ENCODE results near the gene HMOX2.

Gene HMOX2

GRCh38 chr16:4500272-4500671, 24.1 kb downstream of the HMOX2 start:
- no peak for DNase-seq (ENCODE audit: low read depth in 2 of 2)

GRCh38 chr16:4501071-4501478, 24.9 kb downstream of the HMOX2 start:
- DNase-seq (ENCODE audit: low read depth in 2 of 2) = no peak

- peak; percentile 56 to 57 for DNase-seq (ENCODE audit: low read depth in 2 of 2)
These were observed 29.4 kb downstream of the HMOX2 start for GRCh38 chr16:4505356-4506147.

- no peak for DNase-seq (ENCODE audit: low read depth in 2 of 2)
These were observed 30.3 kb downstream of the HMOX2 start for GRCh38 chr16:4506450-4506849.

DNA sequence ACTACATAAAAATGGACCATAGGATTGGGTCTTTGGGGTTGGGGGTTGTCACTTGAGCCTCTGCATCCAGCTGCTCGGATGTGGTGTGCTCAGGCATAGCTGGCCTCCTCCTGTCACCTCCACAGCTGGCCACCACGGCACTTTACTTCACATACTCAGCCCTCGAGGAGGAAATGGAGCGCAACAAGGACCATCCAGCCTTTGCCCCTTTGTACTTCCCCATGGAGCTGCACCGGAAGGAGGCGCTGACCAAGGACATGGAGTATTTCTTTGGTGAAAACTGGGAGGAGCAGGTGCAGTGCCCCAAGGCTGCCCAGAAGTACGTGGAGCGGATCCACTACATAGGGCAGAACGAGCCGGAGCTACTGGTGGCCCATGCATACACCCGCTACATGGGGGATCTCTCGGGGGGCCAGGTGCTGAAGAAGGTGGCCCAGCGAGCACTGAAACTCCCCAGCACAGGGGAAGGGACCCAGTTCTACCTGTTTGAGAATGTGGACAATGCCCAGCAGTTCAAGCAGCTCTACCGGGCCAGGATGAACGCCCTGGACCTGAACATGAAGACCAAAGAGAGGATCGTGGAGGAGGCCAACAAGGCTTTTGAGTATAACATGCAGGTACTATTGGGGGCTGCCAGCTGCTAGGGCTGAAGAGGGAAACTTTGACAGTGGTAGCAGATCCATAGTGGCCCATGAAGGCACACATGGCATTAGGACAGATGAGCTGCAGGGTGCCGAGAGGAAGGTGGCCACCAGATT, 31.6 kb downstream of the HMOX2 start:
- DNase-seq (ENCODE audit: low read depth in 2 of 2) = no peak

DNA sequence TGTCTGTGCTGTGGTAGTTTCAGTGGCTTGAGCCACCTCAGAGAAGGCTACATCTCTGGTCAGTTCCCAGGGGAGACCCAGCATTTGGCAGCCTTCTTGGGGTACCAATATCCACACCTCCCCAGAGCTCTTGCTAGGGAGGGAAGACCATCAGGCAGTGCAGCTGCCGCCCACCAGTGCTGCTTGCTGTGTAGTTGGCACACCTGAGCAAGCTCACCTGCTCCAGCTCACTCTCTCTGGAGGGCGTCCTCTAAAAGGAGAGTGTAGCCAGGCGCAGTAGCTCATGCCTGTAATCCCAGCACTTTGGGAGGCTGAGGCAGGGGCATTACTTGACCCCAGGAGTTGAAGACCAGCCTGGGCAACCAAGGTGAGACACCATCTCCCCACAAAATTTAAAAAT, 32.6 kb downstream of the HMOX2 start:
- DNase-seq (ENCODE audit: low read depth in 2 of 2) = no peak

DNA sequence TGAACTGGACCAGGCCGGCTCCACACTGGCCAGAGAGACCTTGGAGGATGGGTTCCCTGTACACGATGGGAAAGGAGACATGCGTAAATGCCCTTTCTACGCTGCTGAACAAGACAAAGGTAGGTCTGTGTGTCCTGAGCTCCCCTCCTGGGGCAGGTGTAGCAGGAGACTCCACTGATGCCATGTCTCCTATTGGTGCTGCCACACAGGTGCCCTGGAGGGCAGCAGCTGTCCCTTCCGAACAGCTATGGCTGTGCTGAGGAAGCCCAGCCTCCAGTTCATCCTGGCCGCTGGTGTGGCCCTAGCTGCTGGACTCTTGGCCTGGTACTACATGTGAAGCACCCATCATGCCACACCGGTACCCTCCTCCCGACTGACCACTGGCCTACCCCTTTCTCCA, 33.2 kb downstream of the HMOX2 start:
- no peak for DNase-seq (ENCODE audit: low read depth in 2 of 2)

DNA sequence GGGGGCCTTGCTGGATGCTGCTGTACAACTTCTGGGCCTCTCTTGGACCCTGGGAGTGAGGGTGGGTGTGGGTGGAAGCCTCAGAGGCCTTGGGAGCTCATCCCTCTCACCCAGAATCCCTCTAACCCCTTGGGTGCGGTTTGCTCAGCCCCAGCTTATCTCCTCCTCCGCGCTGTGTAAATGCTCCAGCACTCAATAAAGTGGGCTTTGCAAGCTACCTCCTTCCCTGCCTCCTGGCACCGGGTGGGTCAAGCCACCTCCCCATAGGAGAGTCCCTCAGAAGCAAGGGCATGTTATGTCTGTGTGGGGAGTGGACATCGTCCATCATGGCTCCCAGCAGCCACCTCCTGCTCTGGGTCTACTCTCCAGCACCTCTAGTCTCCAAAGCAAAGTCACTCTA, 33.9 kb downstream of the HMOX2 start:
- DNase-seq (ENCODE audit: low read depth in 2 of 2) = no peak

GRCh38 chr16:4510747-4511426, 34.7 kb downstream of the HMOX2 start:
- DNase-seq (ENCODE audit: low read depth in 2 of 2) = no peak

DNA sequence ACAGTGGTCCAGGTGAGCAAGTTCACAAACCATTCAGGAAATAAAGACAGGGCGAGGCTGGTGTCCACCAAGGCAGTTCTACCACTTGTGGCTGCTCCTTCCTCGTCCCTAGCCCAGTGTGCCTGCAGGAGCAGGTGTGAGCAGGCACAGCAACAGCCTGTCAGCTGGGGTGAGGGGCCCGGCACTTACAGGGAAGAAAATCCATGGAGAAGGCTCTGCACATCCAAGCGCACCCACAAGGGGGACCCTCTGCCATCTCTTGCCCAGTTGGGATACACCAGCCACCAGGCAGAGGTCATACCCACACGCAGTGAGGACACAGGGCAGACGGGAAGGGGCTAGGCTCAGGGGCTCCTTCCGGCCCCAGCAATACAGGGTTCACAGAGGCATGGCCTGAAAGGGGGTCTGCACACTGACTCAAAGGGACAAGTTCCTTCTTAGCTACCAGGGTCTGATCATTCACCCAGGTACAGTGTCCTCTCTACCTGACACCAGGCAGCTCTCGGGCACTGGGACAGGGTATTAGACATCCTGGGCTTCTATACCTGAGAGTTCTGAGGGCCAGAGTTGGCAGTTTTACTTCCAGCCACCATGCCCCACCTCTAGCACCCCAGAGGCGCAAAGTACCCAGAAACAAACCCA, 35.4 kb downstream of the HMOX2 start:
- DNase-seq (ENCODE audit: low read depth in 2 of 2) = no peak

GRCh38 chr16:4512473-4512872, 36.3 kb downstream of the HMOX2 start:
- DNase-seq (ENCODE audit: low read depth in 2 of 2) = no peak

DNA sequence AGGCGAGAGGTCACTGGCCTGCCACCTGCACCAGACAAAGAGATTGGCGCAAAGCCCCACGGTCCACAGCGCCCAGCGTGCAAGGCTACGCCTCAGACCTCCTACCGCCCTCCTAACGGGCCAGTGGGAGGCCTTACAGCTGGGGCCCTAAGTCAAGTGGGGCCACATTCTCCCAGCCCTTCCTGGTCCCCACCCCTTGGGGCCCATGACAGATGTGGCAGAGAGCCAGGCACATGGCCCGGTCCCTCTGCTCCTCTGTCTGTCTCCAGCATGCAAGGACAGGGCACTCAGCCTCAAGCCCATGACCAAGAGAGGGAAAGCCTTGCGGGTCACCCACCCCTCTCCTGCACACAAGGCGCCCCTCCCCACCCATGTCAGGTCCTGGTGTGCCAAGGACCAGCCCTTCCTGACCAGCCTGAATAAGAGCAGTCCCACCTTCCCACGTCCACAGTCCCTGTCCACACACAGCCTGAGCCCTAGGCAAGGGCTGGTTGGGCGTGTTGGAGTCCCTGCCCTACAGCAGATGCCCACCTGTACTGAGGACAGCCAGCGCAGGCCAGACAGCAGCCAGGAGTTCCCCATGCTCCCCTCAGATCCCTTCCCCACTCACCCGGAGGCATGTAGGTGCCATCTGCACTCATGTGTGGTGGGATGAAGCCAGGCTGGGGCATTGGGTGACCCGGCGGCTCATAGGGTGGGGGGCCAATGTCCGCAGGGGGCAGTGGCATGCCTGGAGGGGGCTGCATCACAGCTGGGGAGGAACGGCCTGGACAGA, 37.1 kb downstream of the HMOX2 start:
- no peak for DNase-seq (ENCODE audit: low read depth in 2 of 2)

DNA sequence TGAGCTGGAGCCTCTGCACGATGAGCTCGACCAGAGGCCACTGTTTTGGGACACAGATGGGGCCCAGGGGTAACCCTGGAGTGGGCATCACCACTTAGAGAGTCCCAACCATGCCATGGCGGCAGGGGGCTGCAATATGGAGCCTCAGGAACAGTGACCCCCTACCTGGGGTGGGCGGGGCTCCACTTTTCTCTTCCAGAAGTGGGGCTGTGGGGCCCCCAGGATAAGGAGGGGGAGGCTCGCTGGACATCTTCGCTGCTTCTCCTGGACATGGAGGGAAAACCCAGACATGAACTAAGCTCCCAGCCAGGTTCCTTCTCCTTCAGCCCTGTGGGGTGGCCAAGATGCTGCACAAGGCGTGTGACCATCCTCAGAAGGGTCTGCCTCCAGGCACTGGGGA, 37.7 kb downstream of the HMOX2 start:
- no peak for DNase-seq (ENCODE audit: low read depth in 2 of 2)

DNA sequence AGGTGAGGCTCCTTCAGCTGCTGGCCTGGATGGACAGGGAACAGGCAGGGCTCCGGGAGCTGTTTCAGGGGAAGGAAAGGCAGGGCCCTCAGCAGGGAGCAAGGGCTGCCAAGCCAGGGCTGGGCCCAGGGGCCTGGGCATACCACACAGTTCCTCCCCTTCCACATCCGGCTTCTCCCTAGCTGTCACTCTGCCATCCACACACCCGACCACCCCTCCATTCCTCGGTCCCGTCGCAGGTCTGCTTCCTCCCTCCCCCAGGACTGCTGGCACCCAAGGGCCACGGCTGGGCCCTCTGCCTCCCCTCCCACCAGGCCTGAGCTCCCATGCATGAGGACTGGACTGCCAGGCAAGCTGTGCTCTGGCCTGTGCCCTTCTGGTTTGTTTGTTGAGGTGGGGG, 38.4 kb downstream of the HMOX2 start:
- no peak for DNase-seq (ENCODE audit: low read depth in 2 of 2)

GRCh38 chr16:4515611-4516233, 39.5 kb downstream of the HMOX2 start:
- DNase-seq (ENCODE audit: low read depth in 2 of 2) = no peak

DNA sequence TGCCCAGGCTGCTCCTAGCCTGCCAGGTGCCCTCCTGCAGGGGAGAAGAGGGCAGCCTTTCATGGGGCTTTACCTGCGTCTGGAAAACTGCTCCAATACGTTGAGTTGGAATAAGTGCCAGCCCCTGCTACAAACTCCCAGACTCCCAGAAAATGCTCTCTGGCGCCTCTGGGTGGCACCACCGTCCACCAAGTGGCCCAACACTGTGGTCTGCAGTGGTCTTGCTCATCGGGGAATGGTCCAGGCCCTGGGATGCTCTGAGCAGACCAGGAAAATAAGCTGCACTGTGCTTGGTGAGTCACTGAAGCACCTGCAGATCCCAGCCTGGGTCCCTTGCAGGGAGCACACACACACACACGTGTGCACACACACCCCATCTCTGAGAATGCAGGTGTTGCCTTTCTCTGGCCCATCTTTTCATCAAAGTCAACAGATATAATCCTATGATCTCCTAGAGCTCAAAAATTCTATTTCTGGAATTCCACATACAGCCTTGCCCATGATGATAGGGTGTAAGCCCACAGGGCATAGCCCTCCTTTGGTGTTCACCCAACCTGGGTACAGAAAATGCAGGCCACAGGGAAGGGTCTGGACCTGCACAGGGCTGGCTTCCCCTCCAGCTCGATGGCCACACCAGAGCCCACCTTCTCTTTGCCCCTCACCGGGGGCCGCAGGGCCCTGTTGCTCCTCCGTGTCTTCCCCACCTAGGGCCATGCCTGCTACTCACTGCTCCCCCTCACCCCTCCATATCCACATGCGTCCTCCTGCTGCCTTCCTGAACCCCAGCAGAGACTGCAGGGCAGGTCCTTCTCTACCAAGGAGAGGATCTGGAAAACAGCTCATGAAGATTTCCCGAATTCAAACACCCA, 41.8 kb downstream of the HMOX2 start:
- no peak for DNase-seq (ENCODE audit: low read depth in 2 of 2)

DNA sequence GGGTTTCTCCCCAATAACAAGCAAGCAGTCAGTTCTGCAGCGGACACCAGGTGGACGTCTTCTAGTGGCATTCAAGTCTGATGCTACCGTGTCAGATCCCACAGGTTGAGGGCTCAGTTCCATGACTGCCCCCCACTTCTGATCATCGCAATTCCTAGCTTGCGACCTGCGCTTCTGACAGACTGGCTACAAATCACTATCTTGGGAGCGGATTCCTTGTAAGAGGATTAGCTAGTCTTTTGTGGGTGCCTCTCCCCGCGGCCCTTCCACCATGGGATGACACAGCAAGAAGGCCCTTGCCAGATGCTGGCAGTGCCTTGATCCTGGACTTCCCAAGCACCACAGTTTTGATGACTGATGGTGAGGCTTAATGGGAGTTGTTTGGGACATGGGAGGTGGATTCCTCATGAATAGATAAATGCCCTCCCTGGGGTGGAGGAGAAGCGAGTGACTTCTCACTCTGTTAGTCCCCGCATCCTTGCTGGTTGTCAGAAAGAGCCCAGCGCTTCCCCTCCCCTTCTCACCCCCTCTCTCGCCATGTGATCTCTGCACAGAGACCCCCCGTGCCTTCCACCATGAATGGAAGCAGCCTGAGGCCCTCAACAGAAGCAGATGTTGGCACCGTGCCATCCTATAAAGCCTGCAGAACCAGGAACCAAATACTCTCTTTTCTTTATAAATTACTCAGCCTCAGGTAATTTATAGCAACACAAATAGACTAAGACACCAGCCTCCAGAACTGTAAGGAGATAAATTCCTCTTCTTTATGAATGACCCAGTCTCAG, 43.3 kb downstream of the HMOX2 start:
- DNase-seq (ENCODE audit: low read depth in 2 of 2) = no peak

DNA sequence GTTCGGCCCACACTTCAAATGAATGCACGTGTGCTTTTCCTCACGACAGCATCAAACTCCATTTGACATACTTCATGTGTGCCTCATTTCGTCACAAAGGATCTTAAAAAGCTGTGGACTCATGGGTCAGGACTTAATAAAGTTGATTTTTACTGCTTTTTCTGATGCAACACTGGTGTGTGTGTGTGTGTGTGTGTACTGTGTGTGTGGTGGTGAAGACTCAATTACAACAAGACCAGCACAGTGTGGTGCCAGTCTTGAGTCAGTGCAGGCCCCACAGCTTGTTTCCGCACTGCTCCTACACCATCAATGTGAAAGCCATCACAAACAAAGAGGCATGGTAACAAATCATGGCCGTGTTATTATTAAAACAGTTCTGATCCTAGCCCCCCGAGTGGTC, 44.7 kb downstream of the HMOX2 start:
- DNase-seq (ENCODE audit: low read depth in 2 of 2) = no peak

DNA sequence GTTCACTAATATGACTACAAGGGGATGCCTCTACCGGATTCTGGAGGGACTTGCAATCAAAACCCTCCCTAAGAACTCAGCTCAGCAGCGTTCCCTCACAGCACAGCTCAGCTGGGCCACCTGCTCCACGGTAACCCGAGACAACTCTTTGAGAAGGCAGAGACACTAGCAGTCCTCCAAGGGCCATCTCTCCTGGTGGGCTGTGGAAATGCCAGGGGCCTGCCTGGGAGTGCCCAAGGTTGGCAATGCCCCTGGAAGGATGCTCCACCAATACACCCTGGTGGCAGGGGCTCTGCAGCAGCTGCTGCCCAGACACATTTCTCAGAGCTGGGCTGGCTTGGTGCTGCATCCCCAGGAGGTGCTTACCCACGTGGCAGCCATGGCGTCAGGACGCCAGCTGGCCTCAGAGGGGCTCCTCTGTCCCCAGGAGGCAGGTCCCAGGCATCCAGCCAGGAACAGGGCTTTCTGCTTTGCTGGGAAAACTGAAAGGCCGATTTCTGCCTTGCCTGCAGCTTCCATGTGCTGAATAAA, 45.9 kb downstream of the HMOX2 start:
- no peak for DNase-seq (ENCODE audit: low read depth in 2 of 2)

All from stimulated activated CD8-positive, alpha-beta memory T cell treated with anti-CD3 and anti-CD28 coated beads, Interleukin-15, amount 100 ng/mL, for 48 hours (primary cell).